GM19025 (cell line): ENCODE measurements around the gene PDXK.
"Not testable (repeated sequence)": the region's sequence is repeated elsewhere in the genome, so short reads cannot be mapped to it uniquely, and the experiment has no call there.

Experiments
- ATAC-seq: cut with Tn5 transposase; IDR thresholded peaks from one replicate; pipeline ENCODE4 v1.9.1; 2021; ENCODE audit warnings: mild to moderate bottlenecking, low read depth, moderate library complexity; ENCODE audit not compliant: unreplicated experiment

Gene PDXK

GRCh38 chr21:43696214-43696613 lies 22.7 kb upstream of the PDXK start:
- ATAC-seq, result no peak

GRCh38 chr21:43697758-43698643 lies 20.9 kb upstream of the PDXK start:
- no peak for ATAC-seq

- ATAC-seq, result not testable (repeated sequence)
Measured at GRCh38 chr21:43699492-43699777, 19.5 kb upstream of the PDXK start.

- no peak for ATAC-seq
Measured at GRCh38 chr21:43699933-43700599, 18.9 kb upstream of the PDXK start.

- no peak for ATAC-seq
Measured at GRCh38 chr21:43701936-43702784, 16.8 kb upstream of the PDXK start.

GRCh38 chr21:43702785-43703034 lies 16.2 kb upstream of the PDXK start:
- ATAC-seq, result no peak

- no peak for ATAC-seq
Measured at GRCh38 chr21:43703035-43703880, 15.7 kb upstream of the PDXK start.

- ATAC-seq, result no peak
Measured at GRCh38 chr21:43707462-43707861, 11.5 kb upstream of the PDXK start.

- ATAC-seq, result no peak
Measured at GRCh38 chr21:43708745-43709381, 10.1 kb upstream of the PDXK start.

- ATAC-seq, result no peak
Measured at GRCh38 chr21:43712268-43712942, 6.5 kb upstream of the PDXK start.

- ATAC-seq, result not testable (repeated sequence)
Measured at GRCh38 chr21:43713123-43713522, 5.8 kb upstream of the PDXK start.

GRCh38 chr21:43716376-43717165 lies 2.4 kb upstream of the PDXK start:
- ATAC-seq, result no peak

- ATAC-seq, result no peak
Measured at GRCh38 chr21:43717166-43717853, 1.6 kb upstream of the PDXK start.

- no peak for ATAC-seq
Measured at GRCh38 chr21:43717967-43718871, 710 bp upstream of the PDXK start.

GRCh38 chr21:43719748-43720538 lies 1.0 kb downstream of the PDXK start:
- ATAC-seq, result peak; percentile 3

- no peak for ATAC-seq
Measured at GRCh38 chr21:43720539-43721166, 1.7 kb downstream of the PDXK start.
